BE2C (cell line): ENCODE measurements around the gene TADA2B.
A peak's percentile ranks its signal among the peaks of the same experiment; 100 is the strongest.

ENCODE experiments used
- DNase-seq: peaks from one replicate; pipeline ENCODE4 v3.0.0-alpha.2; 2020
- H3K27me3 ChIP-seq: fragments of 250-450 bp; sonication (Bioruptor Pico); 2 replicates; pipeline ENCODE4 v1.5.1; 2020; ENCODE audit warnings: mild to moderate bottlenecking
- H3K36me3 ChIP-seq: fragments of 250-450 bp; sonication (Bioruptor Pico); 2 replicates; pipeline ENCODE4 v1.5.1; 2020; ENCODE audit warnings: mild to moderate bottlenecking
- H3K4me1 ChIP-seq: fragments of 250-450 bp; sonication (Bioruptor Pico); 2 replicates; pipeline ENCODE4 v1.5.1; 2020
- H3K4me3 ChIP-seq: 2 replicates; pipeline ENCODE4 v1.5.1; 2011; ENCODE audit warnings: low read depth, low read length
- H3K9me3 ChIP-seq: fragments of 250-450 bp; sonication (Bioruptor Pico); 2 replicates; pipeline ENCODE4 v1.5.1; 2020
- CTCF ChIP-seq: IDR thresholded peaks from 2 replicates; pipeline ENCODE4 v1.5.1; 2012; ENCODE audit warnings: mild to moderate bottlenecking, low read depth, low read length

TADA2B gene

GRCh38 chr4:7007142-7007907 is 35.8 kb upstream of the TADA2B start:
- Histone ChIP-seq H3K4me1 (0 out of 2 replicates have a peak, but pooled peaks cover 1% of the 10 kb centered on the region), H3K27me3 (no peaks in the 10 kb centered on the region), H3K9me3 (no peaks in the 10 kb centered on the region), H3K4me3 (no peak overlapping the region), H3K36me3 (peaks cover 63% of the 10 kb centered on the region)
- no peak for TF ChIP-seq CTCF
- DNase-seq: no peak

- no peak for TF ChIP-seq CTCF
- Histone ChIP-seq H3K9me3 (no peaks in the 10 kb centered on the region), H3K4me1 (peaks cover 3% of the 10 kb centered on the region), H3K36me3 (peaks cover 63% of the 10 kb centered on the region), H3K4me3 (no peak overlapping the region), H3K27me3 (no peaks in the 10 kb centered on the region)
- DNase-seq: no peak
These were observed 35.2 kb upstream of the TADA2B start for GRCh38 chr4:7007944-7008343.

GRCh38 chr4:7009564-7009963 is 33.6 kb upstream of the TADA2B start:
- TF ChIP-seq CTCF: no peak
- Histone ChIP-seq H3K4me1 (peaks cover 9% of the 10 kb centered on the region), H3K4me3 (no peak overlapping the region), H3K9me3 (no peaks in the 10 kb centered on the region), H3K36me3 (peaks cover 64% of the 10 kb centered on the region), H3K27me3 (no peaks in the 10 kb centered on the region)
- DNase-seq: no peak

GRCh38 chr4:7013175-7013574 is 30.0 kb upstream of the TADA2B start:
- no peak for TF ChIP-seq CTCF
- peaks cover 66% of the 10 kb centered on the region for H3K36me3 ChIP-seq
- H3K4me3 ChIP-seq: no peak overlapping the region
- H3K27me3 ChIP-seq: no peaks in the 10 kb centered on the region
- H3K9me3 ChIP-seq: no peaks in the 10 kb centered on the region
- peak; percentile 82 for DNase-seq
- peaks cover 9% of the 10 kb centered on the region for H3K4me1 ChIP-seq

- TF ChIP-seq CTCF: no peak
- DNase-seq: no peak
These were observed 28.4 kb upstream of the TADA2B start for GRCh38 chr4:7014815-7015214.

GRCh38 chr4:7015383-7016035 is 27.7 kb upstream of the TADA2B start:
- no peak overlapping the region for H3K4me3 ChIP-seq
- H3K36me3 ChIP-seq: peaks cover 55% of the 10 kb centered on the region
- no peak for DNase-seq
- TF ChIP-seq CTCF: no peak
- peaks cover 9% of the 10 kb centered on the region for H3K4me1 ChIP-seq
- H3K27me3 ChIP-seq: no peaks in the 10 kb centered on the region
- H3K9me3 ChIP-seq: no peaks in the 10 kb centered on the region

More at GRCh38 chr4:7014815-7015214, 28.4 kb upstream of the TADA2B start:
- Histone ChIP-seq H3K36me3 (peaks cover 60% of the 10 kb centered on the region), H3K4me3 (no peak overlapping the region), H3K9me3 (no peaks in the 10 kb centered on the region), H3K27me3 (no peaks in the 10 kb centered on the region), H3K4me1 (peaks cover 9% of the 10 kb centered on the region)
